Effector memory CD4-positive, alpha-beta T cell (primary cell): ENCODE results near the gene RRP1.

Source experiments
- DNase-seq, 3 donors: peaks; one replicate each; pipeline ENCODE4 v3.0.0-alpha.2; 2020
- H3K27ac ChIP-seq: 2 replicates; pipeline ENCODE4 v1.7.0; 2013; ENCODE audit warnings: mild to moderate bottlenecking, low read length, moderate library complexity; ENCODE audit not compliant: insufficient read depth, poor library complexity, severe bottlenecking
- H3K27me3 ChIP-seq: replicated peaks from 2 replicates; pipeline ENCODE4 v1.7.0; 2013; ENCODE audit warnings: mild to moderate bottlenecking, low read length; ENCODE audit not compliant: insufficient read depth, control insufficient read depth, poor library complexity, severe bottlenecking
- H3K36me3 ChIP-seq: 2 replicates; pipeline ENCODE4 v1.7.0; 2013; ENCODE audit warnings: mild to moderate bottlenecking, low read length, moderate library complexity; ENCODE audit not compliant: control insufficient read depth, insufficient read depth
- H3K4me1 ChIP-seq: 2 replicates; pipeline ENCODE4 v1.7.0; 2013; ENCODE audit warnings: low read length, mild to moderate bottlenecking; ENCODE audit not compliant: control insufficient read depth, insufficient read depth, poor library complexity, severe bottlenecking
- H3K4me3 ChIP-seq: 2 replicates; pipeline ENCODE4 v1.7.0; 2013; ENCODE audit warnings: low read length, low read depth, mild to moderate bottlenecking; ENCODE audit not compliant: insufficient read depth, poor library complexity, severe bottlenecking
- H3K9me3 ChIP-seq: 2 replicates; pipeline ENCODE4 v1.7.0; 2013; ENCODE audit warnings: mild to moderate bottlenecking, low read length, moderate library complexity; ENCODE audit not compliant: control insufficient read depth

The RRP1 gene

DNA sequence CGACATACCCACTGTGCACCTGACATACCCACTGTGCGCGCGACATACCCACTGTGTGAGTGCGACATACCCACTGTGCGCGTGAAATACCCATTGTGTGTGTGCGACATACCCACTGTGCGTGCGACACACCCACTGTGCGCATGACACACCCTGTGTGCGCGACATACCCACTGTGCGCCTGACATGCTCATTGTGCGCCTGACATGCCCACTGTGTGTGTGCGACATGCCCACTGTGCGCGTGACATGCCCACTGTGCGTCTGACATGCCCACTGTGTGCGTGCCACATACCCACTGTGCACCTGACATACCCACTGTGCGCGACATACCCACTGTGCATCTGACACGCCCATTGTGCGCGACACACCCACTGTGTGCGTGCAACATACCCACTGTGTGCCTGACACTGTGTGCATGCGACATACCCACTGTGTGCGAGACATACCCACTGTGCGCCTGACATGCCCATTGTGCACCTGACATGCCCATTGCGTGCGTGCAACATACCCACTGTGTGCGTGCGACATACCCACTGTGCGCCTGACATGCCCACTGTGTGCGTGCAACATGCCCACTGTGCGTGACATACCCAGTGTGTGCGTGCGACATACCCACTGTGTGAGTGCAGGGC, 2.5 kb upstream of the RRP1 start:
- Histone ChIP-seq H3K4me3 (no peak overlapping the region), H3K27ac (no peak overlapping the region), H3K4me1 (peaks cover 9% of the 10 kb centered on the region), H3K36me3 (peaks cover 4% of the 10 kb centered on the region), H3K27me3 (no peaks in the 10 kb centered on the region), H3K9me3 (no peaks in the 10 kb centered on the region)
- DNase-seq: no peak

DNA sequence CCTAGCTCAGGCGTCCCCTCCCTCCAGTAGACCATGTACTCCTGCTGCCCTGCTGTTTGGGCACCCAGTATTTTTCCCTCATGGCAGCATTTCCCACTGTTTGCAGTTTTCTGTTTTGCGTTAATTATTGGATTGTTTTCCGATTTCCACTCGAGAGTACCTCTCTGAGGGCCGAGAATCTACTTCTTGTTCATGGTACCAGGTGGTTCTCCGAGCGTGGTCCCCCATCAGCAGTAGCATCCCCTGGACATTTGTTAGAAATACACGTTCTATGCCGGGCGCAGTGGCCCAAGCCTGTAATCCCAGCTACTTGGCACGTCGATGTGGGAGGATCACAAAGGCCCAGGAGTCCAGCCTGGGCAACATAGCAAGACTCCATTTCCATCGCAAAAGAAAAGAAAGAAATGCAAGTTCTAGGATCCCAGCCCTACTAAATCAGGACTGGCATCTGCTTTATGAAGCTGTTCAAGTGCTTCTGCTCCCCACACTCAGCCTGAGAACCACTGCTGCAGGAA, 690 bp downstream of the RRP1 start:
- peaks cover 9% of the 10 kb centered on the region for H3K4me1 ChIP-seq
- no peaks in the 10 kb centered on the region for H3K9me3 ChIP-seq
- H3K27ac ChIP-seq: peak overlapping the region; percentile 77
- H3K36me3 ChIP-seq: peaks cover 34% of the 10 kb centered on the region
- no peak for DNase-seq
- H3K4me3 ChIP-seq: peak overlapping the region; percentile 63
- no peaks in the 10 kb centered on the region for H3K27me3 ChIP-seq

DNA sequence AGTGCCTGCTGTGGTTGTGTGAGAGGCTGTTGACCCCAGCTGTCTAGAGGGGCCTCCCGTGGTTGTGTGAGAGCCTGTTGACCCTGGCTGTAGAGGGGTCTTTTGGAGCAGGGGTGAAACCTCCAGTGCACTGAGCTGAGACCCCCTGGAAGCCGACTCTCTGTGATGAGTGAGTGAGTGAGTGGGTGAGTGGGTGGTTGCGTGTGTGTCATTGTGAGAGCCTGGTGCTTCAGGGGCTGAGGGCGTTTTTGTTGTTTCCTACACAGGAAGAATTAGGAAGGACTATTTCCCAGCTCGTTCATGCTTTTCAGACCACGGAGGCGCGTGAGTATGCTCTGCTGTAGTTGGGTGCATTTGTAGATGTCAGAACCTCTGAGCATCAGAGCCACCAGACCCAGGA, 3.0 kb downstream of the RRP1 start:
- H3K27ac ChIP-seq: no peak overlapping the region
- H3K36me3 ChIP-seq: peaks cover 58% of the 10 kb centered on the region
- H3K4me3 ChIP-seq: no peak overlapping the region
- H3K9me3 ChIP-seq: no peaks in the 10 kb centered on the region
- peaks cover 9% of the 10 kb centered on the region for H3K4me1 ChIP-seq
- DNase-seq: no peak
- H3K27me3 ChIP-seq: no peaks in the 10 kb centered on the region

DNA sequence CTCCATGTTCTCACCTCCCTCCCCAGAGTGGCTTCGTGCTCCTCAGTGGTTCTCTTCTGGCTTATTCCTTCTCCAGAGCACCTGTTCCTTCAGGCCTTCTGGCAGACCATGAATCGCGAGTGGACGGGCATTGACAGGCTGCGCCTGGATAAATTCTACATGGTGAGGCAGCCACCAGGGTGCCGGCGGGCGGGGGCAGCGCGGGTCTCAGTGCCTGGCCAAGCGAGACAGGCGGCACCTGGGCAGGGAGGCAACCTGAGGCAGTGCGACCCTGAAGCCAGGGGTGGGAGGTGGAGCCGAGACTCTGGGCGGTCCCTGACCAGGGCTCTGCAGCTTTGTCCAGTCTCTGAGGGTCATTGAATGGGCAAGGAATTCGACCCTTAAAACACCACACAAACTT, 3.9 kb downstream of the RRP1 start:
- H3K4me3 ChIP-seq: no peak overlapping the region
- peaks cover 66% of the 10 kb centered on the region for H3K36me3 ChIP-seq
- H3K27me3 ChIP-seq: no peaks in the 10 kb centered on the region
- DNase-seq: no peak
- H3K4me1 ChIP-seq: peaks cover 9% of the 10 kb centered on the region
- H3K27ac ChIP-seq: no peak overlapping the region
- no peaks in the 10 kb centered on the region for H3K9me3 ChIP-seq

DNA sequence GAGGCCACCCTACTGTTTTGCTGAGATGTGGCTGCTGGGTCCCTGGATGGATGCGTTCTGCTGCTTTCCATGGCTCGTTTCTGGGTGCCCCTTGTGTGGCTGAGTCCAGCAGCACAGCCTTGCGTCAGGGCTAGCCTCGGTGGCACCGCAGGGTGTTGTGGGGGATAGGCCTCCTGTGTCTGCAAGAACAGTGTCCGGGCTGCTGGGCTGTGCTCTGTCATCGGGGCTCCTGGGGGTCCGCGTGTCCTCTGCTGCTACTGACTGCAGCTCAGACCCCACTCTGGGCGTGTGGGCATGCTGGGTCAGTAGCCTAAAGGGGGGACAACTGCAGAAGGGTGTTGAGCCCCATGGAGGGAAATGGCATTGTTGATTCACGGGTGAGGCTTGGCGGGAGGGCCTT, 4.9 kb downstream of the RRP1 start:
- peaks cover 77% of the 10 kb centered on the region for H3K36me3 ChIP-seq
- no peaks in the 10 kb centered on the region for H3K27me3 ChIP-seq
- peaks cover 9% of the 10 kb centered on the region for H3K4me1 ChIP-seq
- H3K4me3 ChIP-seq: no peak overlapping the region
- H3K9me3 ChIP-seq: no peaks in the 10 kb centered on the region
- no peak for DNase-seq
- H3K27ac ChIP-seq: no peak overlapping the region

DNA sequence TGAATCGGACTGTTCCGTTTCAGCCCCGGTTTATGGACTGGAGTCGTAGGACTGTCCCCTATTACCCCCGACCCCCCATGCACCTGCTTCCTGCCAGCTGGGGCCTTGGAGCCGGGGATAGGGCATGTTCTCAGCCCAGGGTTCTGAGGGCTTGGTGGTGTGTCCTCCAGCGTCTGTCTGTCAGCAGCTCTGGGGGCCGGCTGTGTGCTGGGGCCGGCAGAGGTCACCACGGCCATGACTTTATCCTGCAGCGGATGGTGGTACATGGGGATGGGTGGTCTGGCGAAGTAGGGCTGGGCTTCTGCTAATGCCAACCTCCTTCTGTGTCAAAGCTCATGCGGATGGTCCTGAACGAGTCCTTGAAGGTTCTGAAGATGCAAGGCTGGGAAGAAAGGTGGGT, 5.5 kb downstream of the RRP1 start:
- Histone ChIP-seq H3K36me3 (peaks cover 82% of the 10 kb centered on the region), H3K27ac (no peak overlapping the region), H3K9me3 (no peaks in the 10 kb centered on the region), H3K27me3 (no peaks in the 10 kb centered on the region), H3K4me3 (no peak overlapping the region), H3K4me1 (peaks cover 9% of the 10 kb centered on the region)
- DNase-seq: no peak

DNA sequence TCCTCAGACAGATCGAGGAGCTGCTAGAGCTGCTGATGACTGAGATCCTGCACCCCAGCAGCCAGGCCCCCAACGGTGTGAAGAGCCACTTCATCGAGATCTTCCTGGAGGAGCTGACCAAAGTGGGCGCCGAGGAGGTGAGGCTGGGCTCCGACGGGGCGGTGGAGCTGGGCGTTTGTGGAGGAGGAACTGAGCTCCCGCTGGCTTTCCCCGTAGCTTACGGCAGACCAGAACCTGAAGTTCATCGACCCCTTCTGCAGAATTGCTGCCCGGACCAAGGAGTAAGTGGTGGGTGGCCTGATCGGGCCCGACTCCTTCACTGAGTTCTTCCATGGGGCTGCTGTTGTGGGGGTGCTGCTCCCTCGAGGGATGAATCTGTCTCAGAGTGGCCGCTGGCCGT, 8.0 kb downstream of the RRP1 start:
- Histone ChIP-seq H3K36me3 (peaks cover 99% of the 10 kb centered on the region), H3K9me3 (no peaks in the 10 kb centered on the region), H3K27ac (no peak overlapping the region), H3K4me3 (no peak overlapping the region), H3K27me3 (no peaks in the 10 kb centered on the region), H3K4me1 (no peaks in the 10 kb centered on the region)
- no peak for DNase-seq

DNA sequence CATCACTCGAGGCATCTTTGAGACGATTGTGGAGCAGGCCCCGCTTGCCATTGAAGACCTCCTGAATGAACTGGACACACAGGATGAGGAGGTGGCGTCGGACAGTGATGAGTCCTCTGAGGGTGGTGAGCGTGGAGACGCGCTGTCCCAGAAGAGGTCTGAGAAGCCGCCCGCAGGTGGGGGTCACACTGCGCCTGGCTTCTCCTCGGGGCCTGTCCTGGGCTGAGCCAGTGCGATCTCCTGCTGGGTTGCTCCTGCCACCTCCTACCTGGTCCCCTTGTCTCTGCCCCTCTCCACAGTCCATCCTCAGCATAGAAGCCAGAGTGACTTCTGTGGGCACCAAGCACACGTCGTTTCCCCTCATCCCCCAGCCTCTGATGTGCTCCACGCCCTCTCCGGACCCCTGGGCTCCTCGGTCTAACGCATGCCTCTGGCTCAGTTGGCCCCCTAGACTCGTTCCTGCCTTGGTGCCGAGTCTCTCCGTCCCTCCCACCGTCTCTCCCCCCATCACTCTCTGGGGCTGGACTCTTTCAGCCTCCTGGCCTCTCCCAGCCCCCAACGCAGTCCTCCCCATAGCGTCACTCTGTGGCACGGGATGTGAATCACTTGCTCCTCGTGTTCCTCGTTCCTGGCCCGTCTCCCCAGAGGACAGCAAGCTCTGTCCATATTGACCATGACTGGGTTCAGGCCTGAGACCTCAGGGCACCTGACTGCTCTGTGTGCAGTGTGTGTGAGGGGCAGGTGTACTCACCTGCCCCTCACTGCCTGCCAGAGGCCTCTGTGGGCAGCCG, 8.7 kb downstream of the RRP1 start:
- Histone ChIP-seq H3K4me1 (no peaks in the 10 kb centered on the region), H3K4me3 (no peak overlapping the region), H3K27ac (no peak overlapping the region), H3K27me3 (no peaks in the 10 kb centered on the region), H3K36me3 (peaks cover 99% of the 10 kb centered on the region), H3K9me3 (no peaks in the 10 kb centered on the region)
- DNase-seq: no peak

DNA sequence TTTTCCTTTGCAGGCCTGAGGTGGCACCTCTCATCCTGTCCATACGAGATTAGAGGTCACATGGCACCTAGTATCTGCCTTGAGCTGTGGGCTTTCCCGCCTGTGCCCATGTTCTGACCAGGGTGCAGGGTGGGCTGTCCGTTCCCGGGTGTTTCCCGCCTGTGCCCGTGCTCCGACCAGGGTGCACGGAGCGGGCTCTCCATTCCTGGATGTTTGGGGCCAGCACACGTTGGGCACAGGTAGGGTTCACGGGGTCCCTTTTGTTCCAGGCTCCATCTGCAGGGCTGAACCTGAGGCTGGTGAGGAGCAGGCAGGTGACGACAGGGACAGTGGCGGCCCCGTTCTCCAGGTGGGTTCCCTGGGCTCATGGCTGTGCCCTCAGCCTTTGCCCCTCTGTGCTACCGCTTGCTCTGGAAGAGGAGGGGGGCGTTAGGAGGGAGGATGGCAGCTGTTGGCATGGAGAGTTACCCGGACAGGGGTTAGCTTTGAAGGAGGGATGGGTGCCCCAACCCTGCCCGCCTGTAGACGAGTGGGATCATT, 10.0 kb downstream of the RRP1 start:
- DNase-seq: no peak
- Histone ChIP-seq H3K4me3 (no peak overlapping the region), H3K27me3 (no peaks in the 10 kb centered on the region), H3K27ac (no peak overlapping the region), H3K4me1 (no peaks in the 10 kb centered on the region), H3K9me3 (no peaks in the 10 kb centered on the region), H3K36me3 (peaks cover 95% of the 10 kb centered on the region)

DNA sequence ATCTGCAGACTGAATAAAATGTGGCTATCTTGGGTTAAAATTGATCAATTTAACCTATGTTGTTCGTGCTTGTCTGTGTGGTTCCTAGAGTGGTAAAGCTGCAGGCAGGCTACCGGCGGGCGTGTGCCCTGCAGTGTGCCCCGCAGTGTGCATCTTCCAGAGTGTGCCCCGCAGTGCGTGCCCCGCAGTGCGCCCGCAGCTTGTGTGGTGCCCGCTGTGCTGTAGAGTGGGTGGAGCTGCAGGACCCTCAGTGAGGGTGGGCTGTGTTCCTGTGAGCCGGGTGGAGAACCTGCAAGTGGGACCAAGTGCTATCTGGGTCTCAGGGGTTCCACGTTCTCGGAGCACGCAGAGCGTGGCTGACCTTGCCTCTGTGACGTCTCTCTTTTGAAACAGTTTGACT, 10.7 kb downstream of the RRP1 start:
- DNase-seq: no peak
- Histone ChIP-seq H3K4me3 (no peak overlapping the region), H3K36me3 (peaks cover 88% of the 10 kb centered on the region), H3K27me3 (no peaks in the 10 kb centered on the region), H3K9me3 (no peaks in the 10 kb centered on the region), H3K27ac (no peak overlapping the region), H3K4me1 (no peaks in the 10 kb centered on the region)
